Loucy (cell line): ENCODE measurements around the gene ZNF407.

Experiments used
- H2AFZ ChIP-seq: fragments of 200-600 bp; sonication (generic); 2 replicates; pipeline ENCODE4 v1.6.0; 2016; ENCODE audit warnings: antibody characterized with exemption, mild to moderate bottlenecking, low read length, moderate library complexity
- H3F3A ChIP-seq: fragments of 200-600 bp; 2 replicates; pipeline ENCODE4 v1.6.0; 2016; ENCODE audit warnings: antibody characterized with exemption, low read depth, mild to moderate bottlenecking
- H3K27me3 ChIP-seq: fragments of 200-600 bp; sonication (generic); 2 replicates; pipeline ENCODE4 v1.6.1; 2014; ENCODE audit warnings: low read length, mild to moderate bottlenecking; ENCODE audit not compliant: insufficient read depth, poor library complexity, severe bottlenecking
- H3K36me3 ChIP-seq: fragments of 200-600 bp; sonication (generic); 2 replicates; pipeline ENCODE4 v1.6.1; 2016; ENCODE audit warnings: low read length; ENCODE audit not compliant: insufficient read depth
- H3K4me1 ChIP-seq: fragments of 200-600 bp; sonication (generic); 2 replicates; pipeline ENCODE4 v1.5.1; 2014; ENCODE audit warnings: low read length, mild to moderate bottlenecking; ENCODE audit not compliant: insufficient read depth, poor library complexity, severe bottlenecking
- H3K4me2 ChIP-seq: fragments of 200-600 bp; sonication (generic); 2 replicates; pipeline ENCODE4 v1.6.0; 2014; ENCODE audit warnings: antibody characterized with exemption, low read length, low read depth, mild to moderate bottlenecking; ENCODE audit not compliant: poor library complexity, severe bottlenecking
- H3K4me3 ChIP-seq: fragments of 200-600 bp; sonication (generic); 2 replicates; pipeline ENCODE4 v1.5.1; 2014; ENCODE audit warnings: low read length, mild to moderate bottlenecking, mixed read lengths; ENCODE audit not compliant: poor library complexity, severe bottlenecking
- H3K79me2 ChIP-seq: fragments of 200-600 bp; sonication (generic); 2 replicates; pipeline ENCODE4 v1.6.1; 2014; ENCODE audit warnings: low read length; ENCODE audit not compliant: insufficient read depth
- H3K9ac ChIP-seq: fragments of 200-600 bp; sonication (generic); 2 replicates; pipeline ENCODE4 v1.6.0; 2014; ENCODE audit warnings: mild to moderate bottlenecking, low read depth, low read length, moderate library complexity; ENCODE audit not compliant: poor library complexity, severe bottlenecking
- H3K9me2 ChIP-seq: fragments of 200-600 bp; sonication (generic); replicated peaks from 2 replicates; pipeline ENCODE4 v1.6.1; 2016; ENCODE audit warnings: low read depth, low read length, mixed read lengths
- H3K9me3 ChIP-seq: fragments of 200-600 bp; sonication (generic); 2 replicates; pipeline ENCODE4 v1.6.1; 2014; ENCODE audit warnings: mild to moderate bottlenecking, antibody characterized with exemption, low read length, low read depth; ENCODE audit not compliant: insufficient read depth
- H4K20me1 ChIP-seq: fragments of 200-600 bp; sonication (generic); 2 replicates; pipeline ENCODE4 v1.6.0; 2014; ENCODE audit warnings: antibody characterized with exemption, low read length, mild to moderate bottlenecking; ENCODE audit not compliant: insufficient read depth, poor library complexity, severe bottlenecking
- CTCF ChIP-seq: fragments of 200-600 bp; sonication (generic); conservative IDR thresholded peaks from 2 replicates; pipeline ENCODE4 v1.5.1; 2014; ENCODE audit warnings: mild to moderate bottlenecking, antibody characterized with exemption, low read length
- EZH2phosphoT487 ChIP-seq: fragments of 200-600 bp; IDR thresholded peaks from 2 replicates; pipeline ENCODE4 v1.6.1; 2018; ENCODE audit warnings: antibody characterized with exemption, mild to moderate bottlenecking, moderate library complexity, borderline replicate concordance

The ZNF407 gene

DNA sequence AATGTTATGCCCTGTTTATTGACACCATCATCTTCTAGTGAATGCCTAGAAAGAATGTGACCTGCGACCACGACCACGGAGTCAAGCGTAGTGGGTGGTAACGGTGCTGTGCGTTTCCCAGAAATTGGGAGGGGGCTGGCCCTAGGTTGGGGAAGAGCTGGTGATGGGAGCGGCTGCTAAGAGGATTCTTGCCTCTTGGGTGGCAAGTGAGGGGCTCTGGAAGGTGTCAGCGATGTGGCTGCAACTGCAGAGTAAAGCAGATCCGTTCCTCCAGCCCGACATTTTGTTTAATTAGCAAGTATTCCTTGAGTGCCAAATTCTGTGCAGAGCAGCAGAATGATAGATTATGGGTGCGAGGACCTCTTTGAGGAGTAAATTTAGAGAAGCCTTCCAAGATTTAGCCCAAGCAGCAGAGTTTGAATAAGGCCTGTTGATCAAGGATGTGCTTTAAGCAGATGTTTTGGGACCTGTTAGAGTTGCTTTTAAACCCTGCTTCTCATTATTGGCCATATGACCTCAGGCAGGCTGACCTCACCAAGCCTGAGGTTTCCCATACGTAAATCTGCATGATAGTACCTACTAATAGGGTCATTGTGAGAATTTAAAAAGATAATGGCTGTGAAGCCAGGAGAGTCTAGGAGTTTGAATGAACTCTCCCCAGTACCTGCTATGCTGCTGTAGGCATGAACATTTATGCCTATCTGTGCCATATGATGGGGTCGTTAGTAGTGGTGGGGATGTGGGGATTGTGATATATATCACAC lies 323.6 kb downstream of the ZNF407 start:
- TF ChIP-seq EZH2phosphoT487 (no peak), CTCF (no peak)
- Histone ChIP-seq H3K9ac (no peak overlapping the region), H2AFZ (no peak overlapping the region)

GRCh38 chr18:74926051-74926450 lies 328.4 kb downstream of the ZNF407 start:
- TF ChIP-seq CTCF (no peak), EZH2phosphoT487 (no peak)
- Histone ChIP-seq H3K9me2 (no peaks in the 10 kb centered on the region), H3K79me2 (no peaks in the 10 kb centered on the region), H3K27me3 (no peaks in the 10 kb centered on the region), H2AFZ (no peak overlapping the region), H3K4me3 (no peak overlapping the region), H3K4me2 (no peak overlapping the region), H3K4me1 (no peaks in the 10 kb centered on the region), H3K9ac (no peak overlapping the region), H4K20me1 (no peaks in the 10 kb centered on the region), H3K9me3 (no peaks in the 10 kb centered on the region), H3K36me3 (no peaks in the 10 kb centered on the region), H3F3A (no peaks in the 10 kb centered on the region)

More for the DNA sequence above, 323.6 kb downstream of the ZNF407 start:
- H3K4me3 ChIP-seq = no peak overlapping the region
- H3K79me2 ChIP-seq = no peaks in the 10 kb centered on the region
- no peak overlapping the region for H3K4me2 ChIP-seq
- no peaks in the 10 kb centered on the region for H3K27me3 ChIP-seq
- H3F3A ChIP-seq = no peaks in the 10 kb centered on the region
- H3K9me3 ChIP-seq = no peaks in the 10 kb centered on the region
- no peaks in the 10 kb centered on the region for H3K9me2 ChIP-seq
- no peaks in the 10 kb centered on the region for H3K36me3 ChIP-seq
- H4K20me1 ChIP-seq = no peaks in the 10 kb centered on the region
- no peaks in the 10 kb centered on the region for H3K4me1 ChIP-seq

DNA sequence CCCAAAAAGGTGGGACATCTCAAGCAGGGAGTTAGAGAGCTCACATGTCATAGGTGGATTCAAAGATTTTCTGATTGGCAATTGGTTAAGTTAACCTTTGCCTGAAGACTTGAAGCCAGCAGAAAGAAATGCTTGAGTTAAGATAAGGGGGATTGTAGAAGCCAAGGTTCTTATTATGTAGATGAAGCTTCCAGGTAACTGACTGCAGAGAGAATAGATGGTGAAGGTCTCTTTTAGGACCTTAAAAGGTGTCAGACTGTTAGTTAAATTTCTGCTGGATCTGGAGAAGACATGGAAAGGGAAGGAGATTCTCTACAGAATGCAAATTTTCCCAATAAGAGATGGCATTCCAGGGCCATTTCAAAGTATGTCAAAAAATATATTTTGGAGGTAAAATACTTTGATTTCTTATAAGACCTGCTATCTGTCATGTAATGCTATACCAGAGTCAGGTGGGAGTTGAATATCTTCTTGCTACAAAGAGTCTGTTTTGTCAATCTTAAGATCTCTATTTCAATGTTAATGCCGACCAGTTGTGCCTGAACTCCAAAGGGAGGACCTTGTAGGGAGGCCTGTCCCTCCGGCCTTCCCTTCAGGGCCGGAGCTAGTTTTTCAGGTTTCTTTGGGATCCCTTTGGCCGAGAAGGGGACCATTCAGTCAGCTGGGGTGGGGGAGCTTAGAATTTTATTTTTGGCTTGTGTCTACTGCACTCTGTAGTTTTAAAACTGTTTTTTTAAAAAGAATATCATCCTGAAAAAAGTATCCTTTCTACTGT lies 330.7 kb downstream of the ZNF407 start:
- H3K4me2 ChIP-seq = no peak overlapping the region

More for the DNA sequence above, 330.7 kb downstream of the ZNF407 start:
- Histone ChIP-seq H3K4me3 (no peak overlapping the region), H3K9me2 (no peaks in the 10 kb centered on the region), H3K36me3 (no peaks in the 10 kb centered on the region), H3K27me3 (no peaks in the 10 kb centered on the region), H3K79me2 (no peaks in the 10 kb centered on the region), H3K9me3 (no peaks in the 10 kb centered on the region), H3K4me1 (no peaks in the 10 kb centered on the region), H2AFZ (no peak overlapping the region), H3F3A (no peaks in the 10 kb centered on the region), H4K20me1 (no peaks in the 10 kb centered on the region), H3K9ac (no peak overlapping the region)
- TF ChIP-seq CTCF (no peak), EZH2phosphoT487 (no peak)
